Activated CD8-positive, alpha-beta T cell treated with anti-CD3 and anti-CD28 coated beads for 36 hours (primary cell): ENCODE measurements around the gene COL11A2. TPM values are rescaled to one million over a fixed set of nuclear protein-coding genes. Genes with fewer than 3 reads are reported as not detected.

ENCODE experiments used
- ATAC-seq: fragments of 200-7000 bp; cut with Tn5 transposase; one replicate; pipeline ENCODE4 v1.10.0; 2021; ENCODE audit warnings: mild to moderate bottlenecking, moderate library complexity
- CTCF ChIA-PET: fragments of 350-600 bp; sonication (Branson Sonifier 250); formaldehyde crosslinking; loops from one replicate; lab custom pipeline; 2021; ENCODE audit warnings: antibody characterized with exemption; lab: Charles Lee
- POLR2A ChIA-PET: fragments of 350-600 bp; sonication (Branson Sonifier 250); formaldehyde crosslinking; loops from one replicate; lab custom pipeline; 2021; ENCODE audit warnings: antibody characterized with exemption; lab: Charles Lee
- DNase-seq: peaks from one replicate; pipeline ENCODE4 v3.0.0-alpha.2; 2020
- H3K27ac Mint-ChIP-seq: one replicate; pipeline ENCODE4 v1.8.0; 2021; ENCODE audit warnings: mild to moderate bottlenecking, mixed read lengths
- H3K27me3 Mint-ChIP-seq: one replicate; pipeline ENCODE4 v1.8.0; 2021; ENCODE audit warnings: mixed read lengths
- H3K36me3 Mint-ChIP-seq: one replicate; pipeline ENCODE4 v1.8.0; 2021; ENCODE audit warnings: low read depth, mixed read lengths
- H3K4me1 Mint-ChIP-seq: one replicate; pipeline ENCODE4 v1.8.0; 2021; ENCODE audit warnings: low read depth, mixed read lengths
- H3K4me3 Mint-ChIP-seq: one replicate; pipeline ENCODE4 v1.8.0; 2021; ENCODE audit warnings: mild to moderate bottlenecking, moderate library complexity, mixed read lengths
- H3K9me3 Mint-ChIP-seq: one replicate; pipeline ENCODE4 v1.8.0; 2021; ENCODE audit warnings: mixed read lengths
- intact Hi-C: fragments of 100-400 bp; cut with micrococcal nuclease; formaldehyde crosslinking; loops from one replicate; pipeline ENCODE4 v1.10.0; 2022
- total RNA-seq, 2 experiments: library from RNA; stranded (reverse); gene quantifications; one replicate each; pipeline ENCODE4 v1.2.3, GENCODE V29; 2021
- TF ChIP-seq, protein P1 (sequence below): fragments of 200-600 bp; IDR thresholded peaks from one replicate; pipeline ENCODE4 v1.8.0; 2022; ENCODE audit warnings: antibody characterized with exemption, mild to moderate bottlenecking

Gene COL11A2
- total RNA-seq, 2 experiments from 2014 or later: 1.3 to 1.4 TPM

DNA sequence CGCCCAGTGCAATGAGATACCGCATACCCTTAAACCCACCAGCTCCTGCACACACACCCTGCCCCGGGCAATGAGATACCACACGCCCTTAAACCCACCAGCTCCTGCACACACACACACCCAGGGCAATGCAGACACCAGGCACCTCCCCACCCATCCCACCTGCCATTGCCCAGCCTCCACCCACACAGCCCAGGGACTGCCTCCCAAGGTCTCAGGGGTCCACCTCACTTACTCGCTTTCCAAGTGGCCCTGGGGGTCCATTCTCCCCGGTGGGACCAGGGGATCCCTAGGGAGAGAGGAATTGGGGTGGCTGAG is 24.0 kb downstream of the COL11A2 start:
- DNase-seq: no peak
- TF ChIP-seq, protein P1, sequence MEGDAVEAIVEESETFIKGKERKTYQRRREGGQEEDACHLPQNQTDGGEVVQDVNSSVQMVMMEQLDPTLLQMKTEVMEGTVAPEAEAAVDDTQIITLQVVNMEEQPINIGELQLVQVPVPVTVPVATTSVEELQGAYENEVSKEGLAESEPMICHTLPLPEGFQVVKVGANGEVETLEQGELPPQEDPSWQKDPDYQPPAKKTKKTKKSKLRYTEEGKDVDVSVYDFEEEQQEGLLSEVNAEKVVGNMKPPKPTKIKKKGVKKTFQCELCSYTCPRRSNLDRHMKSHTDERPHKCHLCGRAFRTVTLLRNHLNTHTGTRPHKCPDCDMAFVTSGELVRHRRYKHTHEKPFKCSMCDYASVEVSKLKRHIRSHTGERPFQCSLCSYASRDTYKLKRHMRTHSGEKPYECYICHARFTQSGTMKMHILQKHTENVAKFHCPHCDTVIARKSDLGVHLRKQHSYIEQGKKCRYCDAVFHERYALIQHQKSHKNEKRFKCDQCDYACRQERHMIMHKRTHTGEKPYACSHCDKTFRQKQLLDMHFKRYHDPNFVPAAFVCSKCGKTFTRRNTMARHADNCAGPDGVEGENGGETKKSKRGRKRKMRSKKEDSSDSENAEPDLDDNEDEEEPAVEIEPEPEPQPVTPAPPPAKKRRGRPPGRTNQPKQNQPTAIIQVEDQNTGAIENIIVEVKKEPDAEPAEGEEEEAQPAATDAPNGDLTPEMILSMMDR: no peak
- H3K27me3 Mint-ChIP-seq: peaks cover 1% of the 10 kb centered on the region
- no peak for ATAC-seq
- no peaks in the 10 kb centered on the region for H3K36me3 Mint-ChIP-seq
- intact Hi-C loops: loop anchor here (10.0 kb wide), 1 partner anchor 77 kb away; no protein-coding TSS in a partner anchor
- no peak overlapping the region for H3K27ac Mint-ChIP-seq
- no peaks in the 10 kb centered on the region for H3K4me1 Mint-ChIP-seq
- POLR2A ChIA-PET: no interaction called here
- no peaks in the 10 kb centered on the region for H3K9me3 Mint-ChIP-seq
- no peak overlapping the region for H3K4me3 Mint-ChIP-seq
- CTCF ChIA-PET: interaction anchor here (0.7 kb wide), 1 partner anchor 81 kb away, joined by 3 read pairs; no protein-coding TSS in a partner anchor

DNA sequence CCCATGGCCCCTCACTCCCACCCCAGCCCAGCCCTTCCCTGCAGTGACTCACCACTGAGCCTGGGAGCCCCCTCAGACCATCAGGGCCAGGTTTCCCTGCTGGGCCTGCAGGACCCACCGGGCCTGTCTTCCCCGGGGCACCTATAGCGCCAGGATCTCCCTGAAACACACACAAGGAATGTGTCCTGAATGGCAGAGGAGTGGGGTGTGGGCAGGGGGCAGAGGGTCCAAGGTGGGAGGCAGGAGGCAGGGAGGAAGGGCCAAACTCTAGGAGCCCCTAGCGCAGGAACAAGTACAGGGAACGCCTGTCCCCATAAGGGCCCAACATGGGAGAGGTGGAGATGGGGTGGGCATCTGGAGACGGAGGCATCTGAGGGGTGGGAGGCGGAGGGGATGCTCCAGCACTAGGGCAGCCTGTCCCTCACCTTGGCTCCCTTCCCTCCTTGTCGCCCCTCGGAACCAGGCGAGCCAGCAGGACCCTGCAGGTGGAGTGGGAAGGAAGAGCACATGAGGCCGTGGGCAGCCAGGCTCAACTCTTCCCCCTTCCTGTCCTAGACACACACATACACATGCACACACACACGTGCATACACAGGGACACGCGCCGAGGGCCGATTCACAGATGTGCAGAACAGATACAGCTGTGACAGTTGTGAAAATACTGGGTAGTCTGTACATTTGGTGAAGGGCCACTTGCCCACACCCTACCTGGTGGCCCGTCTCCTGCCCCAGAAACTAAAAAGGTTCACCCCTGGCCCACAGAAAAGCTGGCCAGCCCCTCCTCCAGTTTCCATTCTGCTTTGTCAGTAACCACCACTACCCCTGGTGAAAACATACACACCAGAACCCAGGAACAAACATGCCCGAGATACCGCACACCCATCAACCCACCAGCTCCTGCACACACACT is 24.6 kb downstream of the COL11A2 start:
- TF ChIP-seq, protein P1: no peak
- Mint-ChIP-seq H3K4me1 (no peaks in the 10 kb centered on the region), H3K4me3 (no peak overlapping the region), H3K9me3 (no peaks in the 10 kb centered on the region), H3K36me3 (no peaks in the 10 kb centered on the region), H3K27ac (no peak overlapping the region), H3K27me3 (peaks cover 1% of the 10 kb centered on the region)
- no peak for ATAC-seq
- no peak for DNase-seq
- intact Hi-C loops: loop anchor here (10.0 kb wide), 1 partner anchor 77 kb away; no protein-coding TSS in a partner anchor
- ChIA-PET POLR2A (no interaction called here), CTCF (interaction anchor here (0.7 to 1.2 kb wide), 2 partner anchors 29 to 82 kb away, joined by 3 to 4 read pairs; no protein-coding TSS in a partner anchor)

GRCh38 chr6:33166811-33167210 is 25.5 kb downstream of the COL11A2 start:
- ChIA-PET CTCF (interaction anchor here (1.2 kb wide), 1 partner anchor 30 kb away, joined by 4 read pairs; no protein-coding TSS in a partner anchor), POLR2A (no interaction called here)
- no peak overlapping the region for H3K27ac Mint-ChIP-seq
- H3K4me3 Mint-ChIP-seq: no peak overlapping the region
- peaks cover 4% of the 10 kb centered on the region for H3K4me1 Mint-ChIP-seq
- DNase-seq (no peak), ATAC-seq (no peak)
- TF ChIP-seq, protein P1: no peak
- H3K36me3 Mint-ChIP-seq: no peaks in the 10 kb centered on the region
- H3K9me3 Mint-ChIP-seq: no peaks in the 10 kb centered on the region
- peaks cover 1% of the 10 kb centered on the region for H3K27me3 Mint-ChIP-seq
- intact Hi-C loops: loop anchor here (10.0 kb wide), 1 partner anchor 78 kb away; no protein-coding TSS in a partner anchor

DNA sequence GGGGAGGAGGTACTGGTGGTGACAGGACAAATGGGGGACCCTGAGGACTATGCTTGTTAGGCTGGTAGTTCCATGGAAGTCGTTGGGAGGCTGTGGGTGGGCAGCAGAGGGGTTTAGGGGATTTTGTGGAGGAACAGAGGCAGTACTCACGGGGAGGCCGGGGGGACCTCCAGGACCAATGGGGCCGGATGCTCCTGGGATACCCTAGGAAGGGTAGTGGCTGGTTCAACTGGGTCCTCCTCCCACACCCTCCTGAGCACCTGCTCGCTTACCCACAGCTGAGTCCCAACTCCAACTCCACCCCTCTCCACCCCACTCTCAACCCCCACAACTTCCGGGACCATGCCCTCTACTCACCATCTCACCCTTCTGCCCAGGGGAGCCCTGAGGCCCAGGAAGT is 25.9 kb downstream of the COL11A2 start:
- Mint-ChIP-seq H3K4me3 (no peak overlapping the region), H3K4me1 (peaks cover 8% of the 10 kb centered on the region), H3K36me3 (no peaks in the 10 kb centered on the region), H3K27ac (no peak overlapping the region), H3K9me3 (no peaks in the 10 kb centered on the region), H3K27me3 (peaks cover 1% of the 10 kb centered on the region)
- ATAC-seq: no peak
- TF ChIP-seq, protein P1: no peak
- POLR2A ChIA-PET: no interaction called here
- CTCF ChIA-PET: interaction anchor here (1.2 kb wide), 1 partner anchor 31 kb away, joined by 4 read pairs; no protein-coding TSS in a partner anchor
- intact Hi-C loops: loop anchor here (10.0 kb wide), 1 partner anchor 78 kb away; no protein-coding TSS in a partner anchor
- no peak for DNase-seq
